HG03066 (cell line): ENCODE measurements around the gene AGO1.
A peak's percentile ranks its signal among the peaks of the same experiment; 100 is the strongest.

Experiments
- ATAC-seq: cut with Tn5 transposase; IDR thresholded peaks from one replicate; pipeline ENCODE4 v1.9.1; 2021; ENCODE audit warnings: low read depth; ENCODE audit not compliant: unreplicated experiment

AGO1 gene

GRCh38 chr1:35882945-35883634 lies at the start of gene AGO1:
TSS of gene AGO1 (plus strand) at chr1:35883209. CDS start at chr1:35883422, 213 bp downstream.
- peak; percentile 73 for ATAC-seq

- ATAC-seq = no peak
Observed at GRCh38 chr1:35833395-35833794, 49.6 kb upstream of the AGO1 start.

GRCh38 chr1:35834218-35834617 lies 48.8 kb upstream of the AGO1 start:
- no peak for ATAC-seq

GRCh38 chr1:35835398-35835797 lies 47.6 kb upstream of the AGO1 start:
- no peak for ATAC-seq

DNA sequence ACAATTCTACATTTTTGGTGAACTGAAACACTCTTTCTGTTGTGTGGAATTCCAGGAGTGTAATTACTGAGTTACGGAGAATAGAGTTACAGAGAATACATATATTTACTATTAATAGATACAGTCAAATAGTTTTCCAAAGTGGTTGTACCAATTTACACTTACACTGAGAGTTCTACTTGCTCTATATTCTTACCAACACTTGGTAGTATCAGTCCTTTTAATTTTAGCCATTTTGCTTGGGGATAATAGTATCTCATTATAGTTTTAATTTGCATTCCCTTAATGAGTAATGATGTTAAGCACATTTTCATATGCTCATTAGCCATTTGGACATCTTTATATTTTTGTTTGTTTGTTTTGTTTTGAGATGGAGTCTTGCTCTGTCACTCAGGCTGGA lies 46.3 kb upstream of the AGO1 start:
- no peak for ATAC-seq

GRCh38 chr1:35838693-35839245 lies 44.2 kb upstream of the AGO1 start:
- ATAC-seq = no peak

- ATAC-seq = no peak
Observed at GRCh38 chr1:35844826-35845225, 38.2 kb upstream of the AGO1 start.

DNA sequence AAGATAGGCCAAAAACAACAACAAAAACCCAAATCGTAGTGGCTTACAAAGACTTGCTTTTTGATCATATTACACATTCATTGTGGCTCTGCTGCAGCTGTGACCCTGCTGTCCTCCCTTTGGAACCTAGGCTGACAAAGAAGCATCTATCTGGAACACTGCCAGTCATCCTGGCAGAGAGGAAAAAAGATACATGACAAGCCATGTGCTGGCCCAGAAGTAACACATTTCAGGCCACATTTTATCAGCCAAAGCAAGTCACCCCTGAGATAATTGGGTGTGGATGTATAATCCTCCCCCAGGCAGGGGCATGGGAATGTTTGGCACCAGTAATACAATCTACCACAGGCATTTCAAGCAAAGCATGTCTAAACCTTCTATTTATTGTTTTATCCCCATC lies 37.2 kb upstream of the AGO1 start:
- no peak for ATAC-seq

DNA sequence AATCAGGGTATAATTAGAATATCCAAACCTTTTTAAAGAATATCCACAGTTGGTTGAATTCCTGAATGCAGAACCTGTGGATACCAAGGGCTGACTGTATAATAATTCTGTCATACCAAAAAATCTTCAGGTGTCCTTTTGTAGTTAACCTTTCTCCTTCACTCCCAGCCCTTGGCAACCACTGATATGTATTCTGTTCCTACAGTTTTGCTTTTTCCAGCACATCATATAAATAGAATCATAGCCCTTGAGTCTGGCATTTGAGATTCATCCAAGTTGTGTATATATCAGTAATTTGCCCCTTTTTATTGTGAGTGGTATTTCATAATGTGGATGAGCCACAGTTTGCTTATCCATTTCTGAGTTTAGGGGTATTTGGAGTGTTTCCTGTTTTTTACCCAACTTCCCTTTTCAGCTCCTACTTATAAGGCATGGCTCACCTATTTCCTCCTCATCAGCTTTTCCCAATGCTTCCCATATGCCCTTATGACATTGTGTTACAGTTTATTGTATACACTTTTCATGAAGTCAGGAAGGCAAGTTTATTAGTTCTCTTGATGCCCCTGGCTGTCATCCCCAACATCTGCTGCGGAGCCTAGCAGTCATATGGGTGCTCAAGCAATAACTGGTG lies 35.0 kb upstream of the AGO1 start:
- ATAC-seq = no peak

DNA sequence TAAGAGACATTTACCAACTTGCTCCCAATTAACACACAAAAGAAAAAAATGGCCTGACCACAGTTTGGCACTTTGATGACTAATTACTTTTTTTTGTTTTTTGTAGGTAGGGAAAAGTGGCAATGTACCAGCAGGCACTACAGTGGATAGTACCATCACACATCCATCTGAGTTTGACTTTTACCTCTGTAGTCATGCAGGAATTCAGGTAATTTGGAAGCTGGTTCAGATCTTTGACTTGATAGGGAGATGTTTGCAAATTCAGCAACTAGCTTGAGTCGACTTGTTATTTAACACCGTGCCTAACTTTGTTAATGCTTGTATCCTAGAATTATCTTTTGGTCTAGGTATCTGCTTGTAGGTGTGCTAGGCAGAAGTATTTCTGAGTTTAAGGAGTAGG lies 33.0 kb upstream of the AGO1 start:
- no peak for ATAC-seq

- no peak for ATAC-seq
Observed at GRCh38 chr1:35850716-35851115, 32.3 kb upstream of the AGO1 start.

- ATAC-seq = no peak
Observed at GRCh38 chr1:35851132-35851869, 31.7 kb upstream of the AGO1 start.

DNA sequence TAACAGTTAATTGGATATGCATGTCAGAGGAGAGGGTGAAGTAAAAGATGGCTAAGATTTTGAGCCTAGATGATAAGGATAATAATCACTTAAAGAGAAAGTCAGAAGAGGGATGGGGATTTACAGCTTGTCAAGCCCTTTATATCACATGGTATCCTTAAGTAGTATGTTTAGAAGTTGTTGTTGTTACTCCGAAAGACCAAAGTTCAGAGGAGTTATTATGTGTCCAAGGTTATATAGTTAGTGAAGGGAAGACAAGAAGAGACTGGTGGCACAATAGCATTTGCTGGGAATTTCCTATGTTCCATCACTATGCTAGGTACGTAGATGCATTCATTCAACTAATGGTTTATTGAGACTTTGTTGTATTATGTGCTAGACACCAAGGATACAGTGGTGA lies 30.8 kb upstream of the AGO1 start:
- no peak for ATAC-seq

GRCh38 chr1:35854989-35855700 lies 27.9 kb upstream of the AGO1 start:
- ATAC-seq = no peak

- ATAC-seq = no peak
Observed at GRCh38 chr1:35856964-35857363, 26.0 kb upstream of the AGO1 start.

DNA sequence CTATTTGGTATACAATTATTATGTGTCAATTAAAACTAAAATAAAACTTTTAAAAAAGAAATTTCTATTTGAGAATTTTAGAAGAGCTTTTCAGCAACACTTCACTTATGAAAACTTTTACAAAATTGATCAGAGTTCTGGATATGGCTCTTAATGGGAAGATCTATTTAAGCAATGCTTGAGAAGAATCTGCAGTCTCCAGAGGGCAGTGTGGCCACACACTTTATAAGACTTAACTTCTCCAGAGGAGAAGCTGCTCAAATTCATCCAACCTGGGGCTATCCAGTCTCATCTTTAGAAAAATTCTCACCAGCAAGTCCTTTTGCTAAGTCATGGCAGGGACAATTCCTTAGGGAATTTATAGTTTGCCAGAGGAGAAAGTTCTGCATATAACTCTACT lies 25.2 kb upstream of the AGO1 start:
- no peak for ATAC-seq

DNA sequence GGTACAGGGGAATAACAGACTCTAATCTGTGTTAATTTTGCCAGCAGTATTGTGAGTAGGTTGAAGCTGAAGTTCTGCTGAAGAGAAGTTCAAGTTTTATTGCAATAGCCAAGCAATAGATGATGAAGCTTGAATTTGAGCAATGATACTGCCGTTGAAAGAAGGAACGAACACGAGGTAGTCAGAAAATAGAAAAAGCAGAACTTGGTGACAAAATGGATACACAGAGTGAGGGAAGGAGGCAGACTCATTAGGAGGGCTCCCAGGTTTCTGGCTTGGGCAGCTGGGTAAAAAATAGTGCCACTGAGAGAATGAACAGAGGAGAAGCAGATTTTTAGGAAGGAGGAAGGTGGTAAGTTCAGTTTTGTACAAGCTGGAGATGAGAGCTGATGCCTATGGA lies 22.3 kb upstream of the AGO1 start:
- ATAC-seq = no peak

GRCh38 chr1:35863136-35863535 lies 19.9 kb upstream of the AGO1 start:
- no peak for ATAC-seq

GRCh38 chr1:35863881-35864625 lies 19.0 kb upstream of the AGO1 start:
- no peak for ATAC-seq

DNA sequence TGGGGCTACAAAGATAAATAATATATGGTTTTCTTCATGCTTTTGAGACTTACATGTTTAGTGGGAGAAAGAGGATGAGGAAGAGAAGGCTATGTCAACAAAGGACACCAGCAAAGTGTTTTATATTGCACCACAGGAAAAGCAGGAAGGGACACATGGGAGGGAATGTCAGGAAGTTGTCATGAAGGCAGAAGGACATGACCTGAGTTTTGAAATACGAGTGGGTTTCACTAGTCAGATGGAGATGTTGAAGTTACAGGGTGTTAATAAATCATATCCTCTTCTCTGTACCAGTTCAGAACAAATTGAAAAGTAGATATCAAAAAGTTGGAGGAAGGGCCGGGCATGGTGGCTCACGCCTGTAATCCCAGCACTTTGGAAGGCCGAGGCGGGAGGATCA lies 18.2 kb upstream of the AGO1 start:
- no peak for ATAC-seq
